NB4 (cell line): ENCODE data around the gene EMX1.
A peak's percentile ranks its signal among the peaks of the same experiment; 100 is the strongest.

Experiments
- DNase-seq: peaks from one replicate; pipeline ENCODE4 v3.0.0; 2010; ENCODE audit warnings: low read depth
- H3K4me3 ChIP-seq: one replicate; pipeline ENCODE4 v1.5.1; 2011; ENCODE audit warnings: mild to moderate bottlenecking, low read depth, low read length, moderate library complexity
- MYC ChIP-seq: IDR thresholded peaks from 2 replicates; pipeline ENCODE4 v1.6.1; 2011; ENCODE audit warnings: low read depth, low read length
- POLR2A ChIP-seq: IDR thresholded peaks from 2 replicates; pipeline ENCODE4 v1.6.1; 2011; ENCODE audit warnings: mild to moderate bottlenecking; ENCODE audit not compliant: insufficient read length; ENCODE audit errors: extremely low read depth
- TF ChIP-seq, protein P1 (sequence below): IDR thresholded peaks from 2 replicates; pipeline ENCODE4 v1.6.1; 2011; ENCODE audit warnings: low read depth, low read length
- TF ChIP-seq, protein P2 (sequence below): IDR thresholded peaks from one replicate; pipeline ENCODE4 v1.5.1; 2012; ENCODE audit warnings: low read depth, low read length

EMX1 gene

DNA sequence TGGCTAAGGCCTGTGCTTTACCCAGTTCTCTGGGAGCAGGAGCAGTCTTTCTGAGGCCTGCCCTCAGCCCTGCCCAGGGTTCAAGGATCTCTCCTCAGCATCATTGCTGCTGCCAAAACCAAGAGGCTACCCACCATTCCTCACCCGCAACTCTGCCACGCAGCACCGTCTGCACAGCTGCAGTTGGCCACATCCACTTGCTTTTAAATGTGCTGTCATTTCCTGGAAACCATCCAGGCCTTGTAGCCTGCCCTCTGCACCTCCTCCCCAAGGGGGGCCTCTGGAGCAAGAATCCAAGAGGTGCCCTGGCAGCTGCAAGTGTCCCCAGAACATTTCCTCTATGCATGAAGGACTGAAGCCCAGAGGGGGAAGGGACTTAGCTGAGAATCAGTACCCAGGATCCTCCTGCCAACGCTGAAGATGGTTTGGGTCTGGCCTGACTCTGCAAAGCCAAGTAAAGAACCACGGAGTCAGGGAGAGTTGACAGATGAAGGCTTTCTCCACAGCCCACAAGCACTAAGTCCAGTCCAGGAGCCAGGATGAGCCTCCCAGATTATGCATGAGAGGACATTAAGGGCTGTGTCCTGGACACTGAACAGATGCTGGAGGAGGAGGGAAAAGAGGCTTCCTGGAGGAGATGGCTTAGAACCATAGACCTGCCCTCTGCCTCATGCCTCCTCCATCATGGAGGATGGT is 14.9 kb downstream of the EMX1 start:
- no peak for DNase-seq
- no peak overlapping the region for H3K4me3 ChIP-seq
- TF ChIP-seq, protein P1, sequence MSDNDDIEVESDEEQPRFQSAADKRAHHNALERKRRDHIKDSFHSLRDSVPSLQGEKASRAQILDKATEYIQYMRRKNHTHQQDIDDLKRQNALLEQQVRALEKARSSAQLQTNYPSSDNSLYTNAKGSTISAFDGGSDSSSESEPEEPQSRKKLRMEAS, result no peak

DNA sequence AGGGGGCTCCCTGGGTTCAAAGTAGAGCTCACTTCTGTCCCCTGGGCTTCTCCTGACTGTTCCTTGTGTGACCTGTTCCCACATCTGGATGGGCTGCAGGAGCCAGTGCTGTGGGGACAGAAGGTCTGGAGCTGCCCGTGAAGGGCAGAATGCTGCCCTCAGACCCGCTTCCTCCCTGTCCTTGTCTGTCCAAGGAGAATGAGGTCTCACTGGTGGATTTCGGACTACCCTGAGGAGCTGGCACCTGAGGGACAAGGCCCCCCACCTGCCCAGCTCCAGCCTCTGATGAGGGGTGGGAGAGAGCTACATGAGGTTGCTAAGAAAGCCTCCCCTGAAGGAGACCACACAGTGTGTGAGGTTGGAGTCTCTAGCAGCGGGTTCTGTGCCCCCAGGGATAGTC is 15.5 kb downstream of the EMX1 start:
- TF ChIP-seq MYC, result no peak
- TF ChIP-seq, protein P2, sequence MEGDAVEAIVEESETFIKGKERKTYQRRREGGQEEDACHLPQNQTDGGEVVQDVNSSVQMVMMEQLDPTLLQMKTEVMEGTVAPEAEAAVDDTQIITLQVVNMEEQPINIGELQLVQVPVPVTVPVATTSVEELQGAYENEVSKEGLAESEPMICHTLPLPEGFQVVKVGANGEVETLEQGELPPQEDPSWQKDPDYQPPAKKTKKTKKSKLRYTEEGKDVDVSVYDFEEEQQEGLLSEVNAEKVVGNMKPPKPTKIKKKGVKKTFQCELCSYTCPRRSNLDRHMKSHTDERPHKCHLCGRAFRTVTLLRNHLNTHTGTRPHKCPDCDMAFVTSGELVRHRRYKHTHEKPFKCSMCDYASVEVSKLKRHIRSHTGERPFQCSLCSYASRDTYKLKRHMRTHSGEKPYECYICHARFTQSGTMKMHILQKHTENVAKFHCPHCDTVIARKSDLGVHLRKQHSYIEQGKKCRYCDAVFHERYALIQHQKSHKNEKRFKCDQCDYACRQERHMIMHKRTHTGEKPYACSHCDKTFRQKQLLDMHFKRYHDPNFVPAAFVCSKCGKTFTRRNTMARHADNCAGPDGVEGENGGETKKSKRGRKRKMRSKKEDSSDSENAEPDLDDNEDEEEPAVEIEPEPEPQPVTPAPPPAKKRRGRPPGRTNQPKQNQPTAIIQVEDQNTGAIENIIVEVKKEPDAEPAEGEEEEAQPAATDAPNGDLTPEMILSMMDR, result no peak
- H3K4me3 ChIP-seq, result no peak overlapping the region
- DNase-seq, result no peak

DNA sequence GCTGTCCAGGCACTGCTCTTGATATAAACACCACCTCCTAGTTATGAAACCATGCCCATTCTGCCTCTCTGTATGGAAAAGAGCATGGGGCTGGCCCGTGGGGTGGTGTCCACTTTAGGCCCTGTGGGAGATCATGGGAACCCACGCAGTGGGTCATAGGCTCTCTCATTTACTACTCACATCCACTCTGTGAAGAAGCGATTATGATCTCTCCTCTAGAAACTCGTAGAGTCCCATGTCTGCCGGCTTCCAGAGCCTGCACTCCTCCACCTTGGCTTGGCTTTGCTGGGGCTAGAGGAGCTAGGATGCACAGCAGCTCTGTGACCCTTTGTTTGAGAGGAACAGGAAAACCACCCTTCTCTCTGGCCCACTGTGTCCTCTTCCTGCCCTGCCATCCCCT is 15.9 kb downstream of the EMX1 start:
- TF ChIP-seq, protein P2, result no peak
- no peak for TF ChIP-seq POLR2A
- TF ChIP-seq, protein P1, result no peak
- no peak for TF ChIP-seq MYC
- DNase-seq, result no peak
- H3K4me3 ChIP-seq, result no peak overlapping the region

DNA sequence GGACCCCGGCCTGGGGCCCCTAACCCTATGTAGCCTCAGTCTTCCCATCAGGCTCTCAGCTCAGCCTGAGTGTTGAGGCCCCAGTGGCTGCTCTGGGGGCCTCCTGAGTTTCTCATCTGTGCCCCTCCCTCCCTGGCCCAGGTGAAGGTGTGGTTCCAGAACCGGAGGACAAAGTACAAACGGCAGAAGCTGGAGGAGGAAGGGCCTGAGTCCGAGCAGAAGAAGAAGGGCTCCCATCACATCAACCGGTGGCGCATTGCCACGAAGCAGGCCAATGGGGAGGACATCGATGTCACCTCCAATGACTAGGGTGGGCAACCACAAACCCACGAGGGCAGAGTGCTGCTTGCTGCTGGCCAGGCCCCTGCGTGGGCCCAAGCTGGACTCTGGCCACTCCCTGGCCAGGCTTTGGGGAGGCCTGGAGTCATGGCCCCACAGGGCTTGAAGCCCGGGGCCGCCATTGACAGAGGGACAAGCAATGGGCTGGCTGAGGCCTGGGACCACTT is 16.4 kb downstream of the EMX1 start:
- TF ChIP-seq MYC, result no peak
- TF ChIP-seq, protein P1, result no peak
- TF ChIP-seq, protein P2, result no peak
- no peak for TF ChIP-seq POLR2A
- no peak for DNase-seq
- H3K4me3 ChIP-seq, result no peak overlapping the region

DNA sequence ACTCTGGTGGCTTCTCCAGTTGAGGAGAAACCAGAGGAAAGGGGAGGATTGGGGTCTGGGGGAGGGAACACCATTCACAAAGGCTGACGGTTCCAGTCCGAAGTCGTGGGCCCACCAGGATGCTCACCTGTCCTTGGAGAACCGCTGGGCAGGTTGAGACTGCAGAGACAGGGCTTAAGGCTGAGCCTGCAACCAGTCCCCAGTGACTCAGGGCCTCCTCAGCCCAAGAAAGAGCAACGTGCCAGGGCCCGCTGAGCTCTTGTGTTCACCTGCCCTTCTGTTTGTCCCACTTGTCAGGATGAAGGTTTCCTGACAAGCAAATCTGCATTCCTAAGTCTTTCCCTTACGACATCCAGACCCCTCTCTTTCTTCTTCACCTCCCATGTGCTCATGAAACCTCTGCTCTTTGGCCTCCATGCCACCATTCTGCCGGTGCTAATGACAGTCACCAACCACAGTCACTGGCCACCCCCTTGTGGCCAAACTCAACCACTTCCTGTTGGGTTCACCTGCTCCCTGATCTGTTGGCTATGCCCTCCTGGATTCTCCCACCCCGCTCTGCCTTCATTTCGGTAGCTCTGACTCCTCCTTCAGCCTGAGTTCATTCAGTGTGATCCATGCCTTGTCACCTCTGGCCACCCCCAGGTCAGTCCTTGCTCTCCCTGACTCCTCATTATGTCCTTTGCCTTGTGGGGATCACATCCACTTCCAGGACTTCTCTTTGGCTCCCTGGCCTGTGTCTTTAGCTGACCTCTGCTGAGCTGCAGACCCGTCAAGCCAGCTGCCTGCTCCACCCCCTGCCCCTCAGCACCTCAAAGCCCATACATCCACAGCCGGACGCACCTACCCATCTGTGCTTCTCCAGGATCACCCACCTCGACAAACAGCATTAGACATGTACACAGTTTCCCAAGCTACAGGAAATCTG is 17.6 kb downstream of the EMX1 start:
- H3K4me3 ChIP-seq, result no peak overlapping the region
- peak; percentile 63 for DNase-seq
- no peak for TF ChIP-seq POLR2A
- TF ChIP-seq, protein P1, result 0 out of 2 replicates have a peak, but pooled peaks have one; percentile 36
- TF ChIP-seq, protein P2, result peak; percentile 34

DNA sequence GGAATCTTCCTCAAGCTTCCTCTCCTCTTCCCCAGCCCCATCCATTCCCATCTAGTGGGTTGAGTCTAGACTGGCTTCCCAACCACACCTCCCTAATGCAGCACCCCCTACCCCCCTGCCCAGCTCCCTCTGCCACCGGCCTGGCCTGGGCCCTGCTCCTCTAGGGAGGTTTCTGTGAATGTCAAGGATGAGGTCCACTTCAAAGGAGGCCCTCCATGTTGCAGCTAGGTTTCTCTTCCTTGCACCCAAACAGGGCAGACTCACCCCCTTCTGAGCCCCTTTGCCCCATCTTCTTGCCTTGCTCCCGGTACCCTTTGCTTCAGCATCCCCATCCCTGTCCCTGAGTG is 18.3 kb downstream of the EMX1 start:
- no peak overlapping the region for H3K4me3 ChIP-seq
- no peak for DNase-seq
- TF ChIP-seq, protein P1, result no peak
- TF ChIP-seq POLR2A (no peak), MYC (no peak)
- TF ChIP-seq, protein P2, result no peak
